Osteocyte (in vitro differentiated cells): ENCODE data around the gene OTUB2. TPM values are rescaled to one million over a fixed set of nuclear protein-coding genes. Genes with fewer than 3 reads are reported as not detected.

Experiments
- DNase-seq: peaks from one replicate; pipeline ENCODE4 v3.0.0; 2021; ENCODE audit warnings: mixed read lengths; ENCODE audit not compliant: unreplicated experiment; ENCODE audit errors: extremely low spot score
- H3K27ac Mint-ChIP-seq: one replicate; pipeline ENCODE4 v1.8.0; 2021; ENCODE audit warnings: mild to moderate bottlenecking, mixed read lengths; ENCODE audit not compliant: unreplicated experiment
- H3K27me3 Mint-ChIP-seq: one replicate; pipeline ENCODE4 v1.8.0; 2021; ENCODE audit warnings: mixed read lengths; ENCODE audit not compliant: unreplicated experiment
- H3K36me3 Mint-ChIP-seq: one replicate; pipeline ENCODE4 v1.8.0; 2021; ENCODE audit warnings: mixed read lengths; ENCODE audit not compliant: unreplicated experiment
- H3K4me1 Mint-ChIP-seq: one replicate; pipeline ENCODE4 v1.8.0; 2021; ENCODE audit warnings: mixed read lengths; ENCODE audit not compliant: unreplicated experiment
- H3K4me3 Mint-ChIP-seq: one replicate; pipeline ENCODE4 v1.8.0; 2021; ENCODE audit warnings: mild to moderate bottlenecking, moderate library complexity, mixed read lengths; ENCODE audit not compliant: unreplicated experiment
- H3K9me3 Mint-ChIP-seq: one replicate; pipeline ENCODE4 v1.8.0; 2021; ENCODE audit warnings: mixed read lengths; ENCODE audit not compliant: unreplicated experiment
- total RNA-seq: library from RNA; stranded (reverse); gene quantifications from 2 replicates; pipeline ENCODE4 v1.2.1, GENCODE V29; 2021
- TF ChIP-seq, protein P1 (sequence below): fragments of 200-600 bp; sonication (generic); IDR thresholded peaks from 2 replicates; pipeline ENCODE4 v1.5.0; 2021; ENCODE audit warnings: antibody characterized with exemption, mild to moderate bottlenecking, moderate library complexity

OTUB2 gene
- total RNA-seq, 1 donor from 2014 or later = 1.3 TPM

DNA sequence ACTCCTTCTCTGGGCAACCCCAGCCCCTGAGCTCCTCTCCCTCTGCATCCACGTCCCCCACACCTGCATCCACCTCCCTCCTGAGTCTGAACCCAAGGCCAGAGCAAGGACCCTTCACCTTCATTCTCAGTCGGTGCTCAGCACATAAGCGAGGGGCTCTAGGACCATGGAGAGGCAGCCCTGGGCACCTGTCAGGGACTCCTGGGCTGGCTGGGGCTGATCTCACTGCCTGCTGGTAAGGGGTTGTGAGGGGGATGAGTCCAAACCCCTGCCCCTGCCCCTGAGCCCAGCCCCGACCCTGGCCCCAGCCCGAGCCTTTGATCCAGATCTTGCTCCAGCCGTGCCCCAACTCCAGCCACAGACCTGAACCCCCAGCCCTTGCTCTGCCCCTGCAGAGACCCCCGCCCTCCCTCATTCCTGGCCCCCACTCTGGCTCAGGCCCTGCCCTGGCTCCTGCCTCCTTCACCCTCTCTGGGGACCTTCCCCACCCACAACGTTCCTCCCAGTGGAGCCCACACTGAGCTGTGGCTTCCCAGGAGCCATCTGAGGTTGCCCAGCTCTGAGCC is 29.9 kb upstream of the OTUB2 start:
- peaks cover 39% of the 10 kb centered on the region for H3K27me3 Mint-ChIP-seq
- no peaks in the 10 kb centered on the region for H3K36me3 Mint-ChIP-seq
- TF ChIP-seq, protein P1, sequence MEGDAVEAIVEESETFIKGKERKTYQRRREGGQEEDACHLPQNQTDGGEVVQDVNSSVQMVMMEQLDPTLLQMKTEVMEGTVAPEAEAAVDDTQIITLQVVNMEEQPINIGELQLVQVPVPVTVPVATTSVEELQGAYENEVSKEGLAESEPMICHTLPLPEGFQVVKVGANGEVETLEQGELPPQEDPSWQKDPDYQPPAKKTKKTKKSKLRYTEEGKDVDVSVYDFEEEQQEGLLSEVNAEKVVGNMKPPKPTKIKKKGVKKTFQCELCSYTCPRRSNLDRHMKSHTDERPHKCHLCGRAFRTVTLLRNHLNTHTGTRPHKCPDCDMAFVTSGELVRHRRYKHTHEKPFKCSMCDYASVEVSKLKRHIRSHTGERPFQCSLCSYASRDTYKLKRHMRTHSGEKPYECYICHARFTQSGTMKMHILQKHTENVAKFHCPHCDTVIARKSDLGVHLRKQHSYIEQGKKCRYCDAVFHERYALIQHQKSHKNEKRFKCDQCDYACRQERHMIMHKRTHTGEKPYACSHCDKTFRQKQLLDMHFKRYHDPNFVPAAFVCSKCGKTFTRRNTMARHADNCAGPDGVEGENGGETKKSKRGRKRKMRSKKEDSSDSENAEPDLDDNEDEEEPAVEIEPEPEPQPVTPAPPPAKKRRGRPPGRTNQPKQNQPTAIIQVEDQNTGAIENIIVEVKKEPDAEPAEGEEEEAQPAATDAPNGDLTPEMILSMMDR = no peak
- no peak overlapping the region for H3K27ac Mint-ChIP-seq
- DNase-seq = no peak
- H3K4me3 Mint-ChIP-seq = no peak overlapping the region
- no peaks in the 10 kb centered on the region for H3K9me3 Mint-ChIP-seq
- no peaks in the 10 kb centered on the region for H3K4me1 Mint-ChIP-seq

DNA sequence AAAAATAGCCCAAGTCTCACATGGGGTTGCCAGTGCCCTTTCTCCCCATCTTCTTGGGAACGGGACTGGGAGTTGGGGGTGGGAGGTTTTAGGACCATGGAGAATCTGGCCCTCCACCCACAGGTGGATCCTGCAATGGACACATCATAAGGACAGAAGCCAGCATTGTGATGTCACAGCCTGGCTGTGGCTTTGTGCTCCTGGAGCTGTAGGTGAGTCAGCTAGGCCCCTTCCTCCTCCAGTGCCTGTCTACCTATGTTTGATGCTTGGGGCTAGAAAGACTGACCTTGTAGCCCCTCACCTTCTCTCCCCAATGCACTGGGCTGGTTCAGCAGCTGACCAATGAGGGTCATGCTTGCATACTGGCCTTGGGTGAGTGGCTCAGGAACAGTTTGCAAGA is 29.1 kb upstream of the OTUB2 start, which contains the start of gene CCDC197:
Gene CCDC197, plus strand, starts transcription at position 220 of the 400 bp plus-strand sequence. CDS start 831 bp downstream, outside the sequence.
- TF ChIP-seq, protein P1 = no peak
- H3K4me3 Mint-ChIP-seq = no peak within 1 kb of the TSS
- no peak within 1 kb of the TSS for H3K27ac Mint-ChIP-seq
- peaks cover 37% of the 10 kb centered on the region for H3K27me3 Mint-ChIP-seq
- no peaks in the 10 kb centered on the region for H3K9me3 Mint-ChIP-seq
- no peaks in the 10 kb centered on the region for H3K36me3 Mint-ChIP-seq
- no peak for DNase-seq
- no peaks in the 10 kb centered on the region for H3K4me1 Mint-ChIP-seq

DNA sequence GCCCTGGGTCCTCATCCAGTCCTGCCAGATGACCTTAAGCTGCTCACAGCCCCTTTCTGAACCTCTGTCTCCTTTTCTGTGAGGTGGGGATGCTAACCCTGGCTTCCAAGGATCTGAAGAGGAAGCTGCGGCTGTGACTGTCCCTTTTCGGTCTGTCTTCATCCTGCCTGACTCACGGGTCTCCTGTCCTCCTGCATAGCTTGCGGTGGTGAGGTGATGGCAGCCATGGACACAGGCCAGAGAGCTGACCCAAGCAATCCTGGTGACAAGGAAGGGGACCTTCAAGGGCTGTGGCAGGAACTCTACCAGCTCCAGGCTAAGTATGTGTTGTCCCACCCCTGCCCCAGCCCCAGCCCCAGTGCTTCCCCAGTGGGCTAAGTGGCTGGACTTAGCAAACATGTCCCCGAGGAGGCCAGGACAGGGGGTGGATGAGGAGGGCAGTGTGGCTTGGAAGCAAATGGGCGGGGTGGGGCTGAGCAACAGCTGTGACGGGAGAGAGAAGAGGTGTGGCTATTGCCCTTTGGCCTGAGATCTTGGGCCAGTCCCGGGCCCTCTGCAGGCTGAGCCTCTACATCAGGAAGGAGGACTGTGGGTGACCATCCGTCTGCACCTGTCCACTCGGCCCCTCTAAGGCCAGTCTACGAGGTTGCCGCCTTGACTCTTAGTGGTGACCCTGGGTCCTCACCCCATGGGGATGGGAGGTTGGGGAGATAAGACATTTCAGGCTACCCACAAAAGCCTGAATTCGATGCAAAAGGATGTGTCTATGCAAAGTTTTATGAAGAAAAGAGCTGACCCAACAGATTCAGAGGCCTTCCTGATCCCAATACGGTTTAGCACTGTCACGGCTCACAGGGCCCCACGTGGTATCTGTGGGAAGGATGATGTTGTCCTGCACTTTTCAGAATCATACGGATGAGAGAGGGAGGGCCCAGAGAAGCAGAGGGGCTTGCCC is 27.9 kb upstream of the OTUB2 start:
- H3K9me3 Mint-ChIP-seq = no peaks in the 10 kb centered on the region
- H3K27ac Mint-ChIP-seq = no peak overlapping the region

DNA sequence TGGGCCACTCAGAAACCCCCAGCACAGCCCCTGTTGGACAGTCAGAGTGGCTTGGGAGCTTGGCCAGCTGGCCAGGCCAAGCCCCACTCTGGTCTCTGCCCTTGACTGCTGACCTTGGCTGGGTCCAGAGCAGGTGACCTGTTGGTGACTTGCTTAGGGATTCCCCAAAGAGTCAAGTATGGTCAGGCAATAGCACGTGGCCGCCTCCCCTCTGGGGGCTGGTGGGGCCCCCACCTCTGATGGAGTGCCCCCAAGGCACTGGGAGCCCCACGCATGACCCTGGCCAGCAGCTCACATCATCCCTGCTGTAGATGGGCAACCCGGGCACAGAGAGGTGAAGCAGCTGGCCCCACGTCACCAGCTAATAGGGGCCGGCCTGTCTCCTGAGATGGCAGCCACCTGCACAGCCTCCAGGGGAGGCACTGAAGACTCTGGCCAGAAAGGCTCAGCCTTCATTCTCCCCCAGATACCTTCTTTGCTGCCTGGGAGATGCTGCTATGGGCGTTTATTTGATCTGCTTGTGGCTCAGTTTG is 27.2 kb upstream of the OTUB2 start:
- H3K9me3 Mint-ChIP-seq = no peaks in the 10 kb centered on the region
- H3K4me3 Mint-ChIP-seq = no peak overlapping the region
- no peaks in the 10 kb centered on the region for H3K36me3 Mint-ChIP-seq
- H3K4me1 Mint-ChIP-seq = no peaks in the 10 kb centered on the region
- no peak for DNase-seq
- peaks cover 35% of the 10 kb centered on the region for H3K27me3 Mint-ChIP-seq
- TF ChIP-seq, protein P1 = no peak
- no peak overlapping the region for H3K27ac Mint-ChIP-seq

More for the DNA sequence above, 27.9 kb upstream of the OTUB2 start:
- DNase-seq = no peak
- Mint-ChIP-seq H3K4me3 (no peak overlapping the region), H3K4me1 (no peaks in the 10 kb centered on the region), H3K36me3 (no peaks in the 10 kb centered on the region), H3K27me3 (peaks cover 31% of the 10 kb centered on the region)
- TF ChIP-seq, protein P1 = no peak

DNA sequence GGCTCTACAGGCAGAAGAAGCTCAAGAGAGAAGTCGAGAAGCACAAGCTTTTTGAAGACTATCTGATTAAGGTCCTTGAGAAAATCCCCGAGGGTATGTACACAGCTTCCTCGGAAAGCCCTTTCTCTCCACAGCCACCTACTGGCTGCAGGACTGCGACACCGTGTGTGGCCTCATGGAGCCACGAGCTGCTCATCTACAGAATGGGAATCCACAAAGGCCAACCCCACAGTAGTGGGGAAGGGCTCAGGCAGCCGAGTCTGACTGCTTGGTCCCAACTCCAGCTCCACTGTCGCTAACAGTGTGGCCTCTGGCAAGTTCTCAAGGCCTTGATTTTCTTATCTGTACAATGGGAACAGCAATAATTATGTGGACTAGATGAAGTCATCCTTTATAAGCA is 26.6 kb upstream of the OTUB2 start:
- TF ChIP-seq, protein P1 = no peak
- H3K36me3 Mint-ChIP-seq = no peaks in the 10 kb centered on the region
- H3K9me3 Mint-ChIP-seq = no peaks in the 10 kb centered on the region
- H3K27me3 Mint-ChIP-seq = peaks cover 41% of the 10 kb centered on the region
- H3K4me3 Mint-ChIP-seq = no peak overlapping the region
- no peaks in the 10 kb centered on the region for H3K4me1 Mint-ChIP-seq
- no peak overlapping the region for H3K27ac Mint-ChIP-seq
- DNase-seq = no peak
